Naive B cell (primary cell): ENCODE measurements around the gene GPRIN1. TPM values are rescaled to one million over a fixed set of nuclear protein-coding genes. Genes with fewer than 3 reads are reported as not detected.

ENCODE experiments used
- polyA plus RNA-seq, 6 donors: library from polyadenylated mRNA; unstranded; fragments of 300-500 nt; fragmentation: Illumina TruSeq; gene quantifications; one replicate each; pipeline ENCODE4 v1.2.3, GENCODE V29; 2021; ENCODE audit warnings: low read depth in 6 of 6

Gene GPRIN1
- polyA plus RNA-seq, 6 donors from 2014 or later: 0.08 to 0.65 (median 0.16) TPM; not detected in 1

Other genes starting within 250 kb of the GPRIN1 start
- gene KIAA1191, start 248.4 kb downstream of the GPRIN1 start, polyA plus RNA-seq: 10 to 100 TPM; 46.8 to 56.4 (median 53.5) TPM
- 1 to 10 TPM; 1.8 to 4.1 (median 2.5) TPM for gene ARL10, start 244.7 kb downstream of the GPRIN1 start, polyA plus RNA-seq
- gene NOP16, start 221.6 kb downstream of the GPRIN1 start, polyA plus RNA-seq: 10 to 100 TPM; 15.9 to 39.6 (median 26.5) TPM
- gene HIGD2A, start 221.4 kb downstream of the GPRIN1 start, polyA plus RNA-seq: 100 to 1,000 TPM; 137 to 220 (median 172) TPM
- 10 to 100 TPM; 42.3 to 64.4 (median 55.2) TPM for gene CLTB, start 193.6 kb downstream of the GPRIN1 start, polyA plus RNA-seq
- gene FAF2, start 161.8 kb downstream of the GPRIN1 start, polyA plus RNA-seq: 10 to 100 TPM; 11.0 to 16.3 (median 13.3) TPM
- gene RNF44, start 72.8 kb downstream of the GPRIN1 start, polyA plus RNA-seq: 1 to 10 TPM in 5 of 6 donors, under 1 TPM in 1; 0.38 to 6.1 (median 2.9) TPM
- gene CDHR2, start 60.8 kb downstream of the GPRIN1 start, polyA plus RNA-seq: not detected
- 1 to 10 TPM in 3 of 6 donors, under 1 TPM in 2, not detected in 1; 0.34 to 1.1 (median 1.0) TPM for gene SNCB, start 20.4 kb upstream of the GPRIN1 start, polyA plus RNA-seq
- not detected for gene EIF4E1B, start 20.5 kb upstream of the GPRIN1 start, polyA plus RNA-seq
- 10 to 100 TPM; 11.9 to 22.8 (median 18.5) TPM for gene TSPAN17, start 37.3 kb upstream of the GPRIN1 start, polyA plus RNA-seq
- gene UNC5A, start 200.4 kb upstream of the GPRIN1 start, polyA plus RNA-seq: not detected